ENCODE results near the gene GNRH2. TPM values are rescaled to one million over a fixed set of nuclear protein-coding genes. Genes with fewer than 3 reads are reported as not detected.

GNRH2 gene
- total RNA-seq, 4 donors from 2014 or later = not detected

GRCh38 chr20:3045816-3046676 is 2.6 kb downstream of the GNRH2 start, which contains the start of gene MRPS26:
TSS of gene MRPS26 (plus strand) at chr20:3046052. CDS start at chr20:3046069, 17 bp downstream.
- WGBS = 0% methylated on average over 2 of the region's 104 CpGs
- TF ChIP-seq POLR2AphosphoS5 (IDR thresholded peaks at IDR 0.05) = peak; percentile 85 to 86
- peak; percentile 22 for TF ChIP-seq POLR2A (IDR thresholded peaks at IDR 0.05; ENCODE audit: low read depth)
- no peak for TF ChIP-seq CTCF (IDR thresholded peaks at IDR 0.05)
- no peak for TF ChIP-seq EP300 (IDR thresholded peaks at IDR 0.05)
- intact Hi-C loops (cut with DNase I) = no loop called here
- Histone ChIP-seq H3K36me3 (peaks cover 10 to 32% (median 24%) of the 10 kb centered on the region in 4 donors), H3K4me1 (peaks cover 30 to 46% (median 42%) of the 10 kb centered on the region in 4 donors), H3K9me3 (no peaks in the 10 kb centered on the region), H3K27me3 (no peaks in the 10 kb centered on the region), H3K27ac (replicated peaks in 1 of 4) (peak within 1 kb of the TSS; percentile 90 to 95 (median 92)), H3K4me3 (peak within 1 kb of the TSS; percentile 87 to 99 (median 92))
- DNase-seq (ENCODE audit: extremely low spot score) = peak; percentile 96

- TF ChIP-seq CTCF (IDR thresholded peaks at IDR 0.05) = no peak
- TF ChIP-seq POLR2AphosphoS5 (IDR thresholded peaks at IDR 0.05) = no peak
- no peak for TF ChIP-seq POLR2A (IDR thresholded peaks at IDR 0.05; ENCODE audit: low read depth)
- TF ChIP-seq EP300 (IDR thresholded peaks at IDR 0.05) = no peak
- peak overlapping the region; percentile 90 to 95 (median 92) for H3K27ac ChIP-seq (replicated peaks in 1 of 4)
- intact Hi-C loops (cut with DNase I) = no loop called here
Measured at GRCh38 chr20:3046677-3047462, 3.4 kb downstream of the GNRH2 start.

GRCh38 chr20:3047486-3048419 is 4.3 kb downstream of the GNRH2 start:
- Histone ChIP-seq H3K4me1 (peaks cover 20 to 33% (median 29%) of the 10 kb centered on the region in 4 donors), H3K4me3 (peak overlapping the region in 2 of 4 donors; percentile 95 to 99), H3K27me3 (no peaks in the 10 kb centered on the region), H3K36me3 (peaks cover 10 to 29% (median 24%) of the 10 kb centered on the region in 4 donors), H3K27ac (replicated peaks in 1 of 4) (no peak overlapping the region), H3K9me3 (no peaks in the 10 kb centered on the region)
- TF ChIP-seq POLR2A (IDR thresholded peaks at IDR 0.05; ENCODE audit: low read depth) = no peak
- TF ChIP-seq EP300 (IDR thresholded peaks at IDR 0.05) = no peak
- TF ChIP-seq CTCF (IDR thresholded peaks at IDR 0.05) = no peak
- no peak for TF ChIP-seq POLR2AphosphoS5 (IDR thresholded peaks at IDR 0.05)
- DNase-seq (ENCODE audit: extremely low spot score) = no peak
- 78% methylated on average over 13 of the region's 14 CpGs for WGBS
- intact Hi-C loops (cut with DNase I) = no loop called here

More at GRCh38 chr20:3046677-3047462, 3.4 kb downstream of the GNRH2 start:
- Histone ChIP-seq H3K4me1 (peaks cover 27 to 40% (median 37%) of the 10 kb centered on the region in 4 donors), H3K36me3 (peaks cover 10 to 31% (median 24%) of the 10 kb centered on the region in 4 donors), H3K27me3 (no peaks in the 10 kb centered on the region), H3K4me3 (peak overlapping the region; percentile 87 to 99 (median 92)), H3K9me3 (no peaks in the 10 kb centered on the region)
- 50% methylated on average over 32 of the region's 39 CpGs for WGBS
- DNase-seq (ENCODE audit: extremely low spot score) = no peak

- no peaks in the 10 kb centered on the region for H3K9me3 ChIP-seq
- intact Hi-C loops (cut with DNase I) = no loop called here
- peaks cover 10 to 29% (median 24%) of the 10 kb centered on the region in 4 donors for H3K36me3 ChIP-seq
- no peaks in the 10 kb centered on the region for H3K27me3 ChIP-seq
- no peak overlapping the region for H3K4me3 ChIP-seq
- TF ChIP-seq POLR2AphosphoS5 (IDR thresholded peaks at IDR 0.05) (no peak), CTCF (IDR thresholded peaks at IDR 0.05) (peak in 1 of 3 experiments; percentile 3), POLR2A (IDR thresholded peaks at IDR 0.05; ENCODE audit: low read depth) (no peak), EP300 (IDR thresholded peaks at IDR 0.05) (no peak)
- WGBS = 76% methylated on average over 7 of the region's 7 CpGs
- H3K4me1 ChIP-seq = peaks cover 12 to 17% (median 14%) of the 10 kb centered on the region in 4 donors
- DNase-seq (ENCODE audit: extremely low spot score) = no peak
- H3K27ac ChIP-seq (replicated peaks in 1 of 4) = no peak overlapping the region
Measured at GRCh38 chr20:3051385-3052019, 8.1 kb downstream of the GNRH2 start.

All from esophagus muscularis mucosa (tissue), 4 donors.